ENCODE measurements around the gene ZFR.

GRCh38 chr5:32309761-32310160, 134.8 kb downstream of the ZFR start:
- TF ChIP-seq CTCF (IDR thresholded peaks at IDR 0.05 in 8 of 11, conservative IDR thresholded peaks at IDR 0.05 in 3 of 11) (no peak), POLR2A (IDR thresholded peaks at IDR 0.05) (no peak), POLR2AphosphoS5 (IDR thresholded peaks at IDR 0.05) (no peak)

Measured in spleen (tissue), 7 donors.